ENCODE data around the gene CENPVL3.
"Not testable (repeated sequence)": the region's sequence is repeated elsewhere in the genome, so short reads cannot be mapped to it uniquely, and the experiment has no call there.

Gene CENPVL3

GRCh38 chrX:51618241-51619155 is at the start of gene CENPVL3:
TSS of gene CENPVL3 (minus strand) at chrX:51618912. CDS start at chrX:51618873, 39 bp downstream.
- not testable (repeated sequence) for DNase-seq

- no peak for DNase-seq
These were observed 47.3 kb upstream of the CENPVL3 start for GRCh38 chrX:51665981-51666380.

GRCh38 chrX:51643377-51643776 is 24.7 kb upstream of the CENPVL3 start:
- DNase-seq = no peak

GRCh38 chrX:51641421-51642021 is 22.8 kb upstream of the CENPVL3 start:
- DNase-seq = no peak

GRCh38 chrX:51636511-51636910 is 17.8 kb upstream of the CENPVL3 start:
- DNase-seq = not testable (repeated sequence)

GRCh38 chrX:51614353-51615012 is 4.2 kb downstream of the CENPVL3 start:
- DNase-seq = no peak

GRCh38 chrX:51608766-51609165 is 9.9 kb downstream of the CENPVL3 start:
- no peak for DNase-seq

GRCh38 chrX:51608126-51608525 is 10.6 kb downstream of the CENPVL3 start:
- no peak for DNase-seq

GRCh38 chrX:51606446-51606845 is 12.3 kb downstream of the CENPVL3 start:
- no peak for DNase-seq

- no peak for DNase-seq
These were observed 19.8 kb downstream of the CENPVL3 start for GRCh38 chrX:51598899-51599298.

- DNase-seq = no peak
These were observed 46.8 kb downstream of the CENPVL3 start for GRCh38 chrX:51571874-51572273.

- DNase-seq = no peak
These were observed 49.2 kb downstream of the CENPVL3 start for GRCh38 chrX:51569561-51569960.

- no peak for DNase-seq
These were observed 50.1 kb downstream of the CENPVL3 start for GRCh38 chrX:51568586-51568985.

Data from KG1 (cell line).